Measurements from ENCODE around the gene NUPR1. TPM values are rescaled to one million over a fixed set of nuclear protein-coding genes. Genes with fewer than 3 reads are reported as not detected.

Gene NUPR1
- total and polyA plus RNA-seq, 2 of the 13 experiments (the other 11 are each of a cell fraction or from before 2014, with no cell fraction given) = 18.0 to 25.6 TPM

DNA sequence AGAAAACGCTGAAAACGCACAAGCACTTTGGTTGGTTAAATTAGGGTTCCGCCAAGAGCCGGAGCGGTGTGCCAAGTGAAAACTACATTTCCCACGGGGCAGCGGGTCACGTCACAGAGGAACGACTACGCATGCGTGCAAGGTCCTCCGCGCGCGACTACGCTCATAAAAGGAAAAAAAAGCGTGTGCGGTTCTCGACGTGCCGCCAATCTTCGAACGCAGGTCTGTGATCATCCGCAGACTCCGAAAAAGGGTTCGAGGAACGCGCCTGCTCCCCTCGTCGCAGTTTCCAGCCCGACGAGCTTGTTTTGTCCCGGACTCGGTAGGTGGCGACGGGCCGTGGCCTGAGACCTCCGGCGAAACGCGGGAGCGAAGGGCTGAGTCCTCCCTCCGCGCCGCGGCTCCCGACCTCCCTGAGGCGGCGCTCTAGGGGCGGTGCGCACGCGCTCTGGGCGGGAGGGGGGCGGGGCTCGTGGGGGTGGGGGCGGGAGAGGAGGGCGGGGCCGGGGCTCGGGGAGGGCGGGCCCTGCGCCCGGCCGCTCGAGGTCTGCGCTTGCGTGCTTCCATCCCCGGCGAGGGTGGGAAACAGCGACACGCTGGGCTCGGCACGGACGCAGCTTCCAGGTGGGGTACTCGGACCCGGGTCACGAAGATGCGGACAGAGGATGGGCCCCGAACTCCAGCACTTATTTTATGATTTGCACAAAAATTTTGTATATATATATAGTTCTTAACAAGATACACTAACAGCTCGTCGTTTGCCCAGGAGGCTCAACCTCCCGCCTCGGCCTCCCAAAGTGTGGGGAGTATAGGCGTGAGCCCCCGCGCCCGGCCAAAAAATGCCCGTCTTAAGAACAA lies 15.2 kb upstream of the NUPR1 start, which contains the start of gene SGF29 (continued):
- TF ChIP-seq CHD2 (IDR thresholded peaks at IDR 0.05; ENCODE audit: low read depth, low read length) (no peak), SMARCE1 (IDR thresholded peaks at IDR 0.05; ENCODE audit: borderline replicate concordance) (no peak), NCOA2 (CRISPR knock-in tag; IDR thresholded peaks at IDR 0.05) (peak; percentile 70), NCOA5 (CRISPR knock-in tag; IDR thresholded peaks at IDR 0.05) (no peak), TBX2 (CRISPR knock-in tag; IDR thresholded peaks at IDR 0.05; ENCODE audit: borderline replicate concordance) (peak; percentile 97), NFYC (CRISPR knock-in tag; IDR thresholded peaks at IDR 0.05) (peak; percentile 57), FOSL2 (CRISPR knock-in tag; IDR thresholded peaks at IDR 0.05) (peak; percentile 71), ZNF232 (CRISPR knock-in tag; IDR thresholded peaks at IDR 0.05; ENCODE audit: borderline replicate concordance) (peak; percentile 90; the same call in 1 of the 2 replicates), SYNCRIP (IDR thresholded peaks at IDR 0.05; ENCODE audit: insufficient read depth, low read depth, low read length) (no peak)
- TF ChIP-seq, protein P1, sequence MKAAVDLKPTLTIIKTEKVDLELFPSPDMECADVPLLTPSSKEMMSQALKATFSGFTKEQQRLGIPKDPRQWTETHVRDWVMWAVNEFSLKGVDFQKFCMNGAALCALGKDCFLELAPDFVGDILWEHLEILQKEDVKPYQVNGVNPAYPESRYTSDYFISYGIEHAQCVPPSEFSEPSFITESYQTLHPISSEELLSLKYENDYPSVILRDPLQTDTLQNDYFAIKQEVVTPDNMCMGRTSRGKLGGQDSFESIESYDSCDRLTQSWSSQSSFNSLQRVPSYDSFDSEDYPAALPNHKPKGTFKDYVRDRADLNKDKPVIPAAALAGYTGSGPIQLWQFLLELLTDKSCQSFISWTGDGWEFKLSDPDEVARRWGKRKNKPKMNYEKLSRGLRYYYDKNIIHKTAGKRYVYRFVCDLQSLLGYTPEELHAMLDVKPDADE (CRISPR knock-in tag; IDR thresholded peaks at IDR 0.05) = no peak
- TF ChIP-seq, protein P2, sequence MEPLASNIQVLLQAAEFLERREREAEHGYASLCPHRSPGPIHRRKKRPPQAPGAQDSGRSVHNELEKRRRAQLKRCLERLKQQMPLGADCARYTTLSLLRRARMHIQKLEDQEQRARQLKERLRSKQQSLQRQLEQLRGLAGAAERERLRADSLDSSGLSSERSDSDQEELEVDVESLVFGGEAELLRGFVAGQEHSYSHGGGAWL (CRISPR knock-in tag; IDR thresholded peaks at IDR 0.05) = peak; percentile 95
- TF ChIP-seq, protein P3, sequence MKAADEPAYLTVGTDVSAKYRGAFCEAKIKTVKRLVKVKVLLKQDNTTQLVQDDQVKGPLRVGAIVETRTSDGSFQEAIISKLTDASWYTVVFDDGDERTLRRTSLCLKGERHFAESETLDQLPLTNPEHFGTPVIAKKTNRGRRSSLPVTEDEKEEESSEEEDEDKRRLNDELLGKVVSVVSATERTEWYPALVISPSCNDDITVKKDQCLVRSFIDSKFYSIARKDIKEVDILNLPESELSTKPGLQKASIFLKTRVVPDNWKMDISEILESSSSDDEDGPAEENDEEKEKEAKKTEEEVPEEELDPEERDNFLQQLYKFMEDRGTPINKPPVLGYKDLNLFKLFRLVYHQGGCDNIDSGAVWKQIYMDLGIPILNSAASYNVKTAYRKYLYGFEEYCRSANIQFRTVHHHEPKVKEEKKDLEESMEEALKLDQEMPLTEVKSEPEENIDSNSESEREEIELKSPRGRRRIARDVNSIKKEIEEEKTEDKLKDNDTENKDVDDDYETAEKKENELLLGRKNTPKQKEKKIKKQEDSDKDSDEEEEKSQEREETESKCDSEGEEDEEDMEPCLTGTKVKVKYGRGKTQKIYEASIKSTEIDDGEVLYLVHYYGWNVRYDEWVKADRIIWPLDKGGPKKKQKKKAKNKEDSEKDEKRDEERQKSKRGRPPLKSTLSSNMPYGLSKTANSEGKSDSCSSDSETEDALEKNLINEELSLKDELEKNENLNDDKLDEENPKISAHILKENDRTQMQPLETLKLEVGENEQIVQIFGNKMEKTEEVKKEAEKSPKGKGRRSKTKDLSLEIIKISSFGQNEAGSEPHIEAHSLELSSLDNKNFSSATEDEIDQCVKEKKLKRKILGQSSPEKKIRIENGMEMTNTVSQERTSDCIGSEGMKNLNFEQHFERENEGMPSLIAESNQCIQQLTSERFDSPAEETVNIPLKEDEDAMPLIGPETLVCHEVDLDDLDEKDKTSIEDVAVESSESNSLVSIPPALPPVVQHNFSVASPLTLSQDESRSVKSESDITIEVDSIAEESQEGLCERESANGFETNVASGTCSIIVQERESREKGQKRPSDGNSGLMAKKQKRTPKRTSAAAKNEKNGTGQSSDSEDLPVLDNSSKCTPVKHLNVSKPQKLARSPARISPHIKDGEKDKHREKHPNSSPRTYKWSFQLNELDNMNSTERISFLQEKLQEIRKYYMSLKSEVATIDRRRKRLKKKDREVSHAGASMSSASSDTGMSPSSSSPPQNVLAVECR (CRISPR knock-in tag; IDR thresholded peaks at IDR 0.05; ENCODE audit: borderline replicate concordance) = peak; percentile 93
- TF ChIP-seq, protein P4, sequence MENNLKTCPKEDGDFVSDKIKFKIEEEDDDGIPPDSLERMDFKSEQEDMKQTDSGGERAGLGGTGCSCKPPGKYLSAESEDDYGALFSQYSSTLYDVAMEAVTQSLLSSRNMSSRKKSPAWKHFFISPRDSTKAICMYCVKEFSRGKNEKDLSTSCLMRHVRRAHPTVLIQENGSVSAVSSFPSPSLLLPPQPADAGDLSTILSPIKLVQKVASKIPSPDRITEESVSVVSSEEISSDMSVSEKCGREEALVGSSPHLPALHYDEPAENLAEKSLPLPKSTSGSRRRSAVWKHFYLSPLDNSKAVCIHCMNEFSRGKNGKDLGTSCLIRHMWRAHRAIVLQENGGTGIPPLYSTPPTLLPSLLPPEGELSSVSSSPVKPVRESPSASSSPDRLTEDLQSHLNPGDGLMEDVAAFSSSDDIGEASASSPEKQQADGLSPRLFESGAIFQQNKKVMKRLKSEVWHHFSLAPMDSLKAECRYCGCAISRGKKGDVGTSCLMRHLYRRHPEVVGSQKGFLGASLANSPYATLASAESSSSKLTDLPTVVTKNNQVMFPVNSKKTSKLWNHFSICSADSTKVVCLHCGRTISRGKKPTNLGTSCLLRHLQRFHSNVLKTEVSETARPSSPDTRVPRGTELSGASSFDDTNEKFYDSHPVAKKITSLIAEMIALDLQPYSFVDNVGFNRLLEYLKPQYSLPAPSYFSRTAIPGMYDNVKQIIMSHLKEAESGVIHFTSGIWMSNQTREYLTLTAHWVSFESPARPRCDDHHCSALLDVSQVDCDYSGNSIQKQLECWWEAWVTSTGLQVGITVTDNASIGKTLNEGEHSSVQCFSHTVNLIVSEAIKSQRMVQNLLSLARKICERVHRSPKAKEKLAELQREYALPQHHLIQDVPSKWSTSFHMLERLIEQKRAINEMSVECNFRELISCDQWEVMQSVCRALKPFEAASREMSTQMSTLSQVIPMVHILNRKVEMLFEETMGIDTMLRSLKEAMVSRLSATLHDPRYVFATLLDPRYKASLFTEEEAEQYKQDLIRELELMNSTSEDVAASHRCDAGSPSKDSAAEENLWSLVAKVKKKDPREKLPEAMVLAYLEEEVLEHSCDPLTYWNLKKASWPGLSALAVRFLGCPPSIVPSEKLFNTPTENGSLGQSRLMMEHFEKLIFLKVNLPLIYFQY (CRISPR knock-in tag; IDR thresholded peaks at IDR 0.05; ENCODE audit: borderline replicate concordance) = no peak
- TF ChIP-seq, protein P5, sequence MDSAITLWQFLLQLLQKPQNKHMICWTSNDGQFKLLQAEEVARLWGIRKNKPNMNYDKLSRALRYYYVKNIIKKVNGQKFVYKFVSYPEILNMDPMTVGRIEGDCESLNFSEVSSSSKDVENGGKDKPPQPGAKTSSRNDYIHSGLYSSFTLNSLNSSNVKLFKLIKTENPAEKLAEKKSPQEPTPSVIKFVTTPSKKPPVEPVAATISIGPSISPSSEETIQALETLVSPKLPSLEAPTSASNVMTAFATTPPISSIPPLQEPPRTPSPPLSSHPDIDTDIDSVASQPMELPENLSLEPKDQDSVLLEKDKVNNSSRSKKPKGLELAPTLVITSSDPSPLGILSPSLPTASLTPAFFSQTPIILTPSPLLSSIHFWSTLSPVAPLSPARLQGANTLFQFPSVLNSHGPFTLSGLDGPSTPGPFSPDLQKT (CRISPR knock-in tag; IDR thresholded peaks at IDR 0.05; ENCODE audit: borderline replicate concordance) = no peak
- TF ChIP-seq, protein P6, sequence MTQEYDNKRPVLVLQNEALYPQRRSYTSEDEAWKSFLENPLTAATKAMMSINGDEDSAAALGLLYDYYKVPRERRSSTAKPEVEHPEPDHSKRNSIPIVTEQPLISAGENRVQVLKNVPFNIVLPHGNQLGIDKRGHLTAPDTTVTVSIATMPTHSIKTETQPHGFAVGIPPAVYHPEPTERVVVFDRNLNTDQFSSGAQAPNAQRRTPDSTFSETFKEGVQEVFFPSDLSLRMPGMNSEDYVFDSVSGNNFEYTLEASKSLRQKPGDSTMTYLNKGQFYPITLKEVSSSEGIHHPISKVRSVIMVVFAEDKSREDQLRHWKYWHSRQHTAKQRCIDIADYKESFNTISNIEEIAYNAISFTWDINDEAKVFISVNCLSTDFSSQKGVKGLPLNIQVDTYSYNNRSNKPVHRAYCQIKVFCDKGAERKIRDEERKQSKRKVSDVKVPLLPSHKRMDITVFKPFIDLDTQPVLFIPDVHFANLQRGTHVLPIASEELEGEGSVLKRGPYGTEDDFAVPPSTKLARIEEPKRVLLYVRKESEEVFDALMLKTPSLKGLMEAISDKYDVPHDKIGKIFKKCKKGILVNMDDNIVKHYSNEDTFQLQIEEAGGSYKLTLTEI (CRISPR knock-in tag; conservative IDR thresholded peaks at IDR 0.05) = no peak
